Measurements from ENCODE around the gene MROH2A.

DNA sequence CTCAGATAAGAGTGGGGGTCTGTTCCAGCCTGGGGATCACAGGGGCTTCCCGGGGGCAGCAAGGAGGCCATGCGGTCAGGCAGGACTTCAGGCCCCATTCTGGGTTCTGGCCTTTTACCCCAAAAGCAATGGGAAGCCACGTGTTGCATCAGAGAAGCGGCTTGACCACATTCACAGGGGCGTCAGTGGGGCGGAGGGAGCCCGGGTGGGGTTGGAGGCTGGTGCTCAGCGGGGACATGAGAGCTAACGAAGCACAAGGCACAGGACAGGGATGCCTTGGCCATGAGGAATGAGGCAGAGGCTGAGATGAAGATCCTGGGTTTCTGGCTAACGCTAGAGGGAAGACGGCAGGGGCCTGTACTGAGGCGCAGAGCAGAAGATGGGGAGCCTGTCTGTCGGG lies 70.1 kb downstream of the MROH2A start:
- TF ChIP-seq, protein P1, sequence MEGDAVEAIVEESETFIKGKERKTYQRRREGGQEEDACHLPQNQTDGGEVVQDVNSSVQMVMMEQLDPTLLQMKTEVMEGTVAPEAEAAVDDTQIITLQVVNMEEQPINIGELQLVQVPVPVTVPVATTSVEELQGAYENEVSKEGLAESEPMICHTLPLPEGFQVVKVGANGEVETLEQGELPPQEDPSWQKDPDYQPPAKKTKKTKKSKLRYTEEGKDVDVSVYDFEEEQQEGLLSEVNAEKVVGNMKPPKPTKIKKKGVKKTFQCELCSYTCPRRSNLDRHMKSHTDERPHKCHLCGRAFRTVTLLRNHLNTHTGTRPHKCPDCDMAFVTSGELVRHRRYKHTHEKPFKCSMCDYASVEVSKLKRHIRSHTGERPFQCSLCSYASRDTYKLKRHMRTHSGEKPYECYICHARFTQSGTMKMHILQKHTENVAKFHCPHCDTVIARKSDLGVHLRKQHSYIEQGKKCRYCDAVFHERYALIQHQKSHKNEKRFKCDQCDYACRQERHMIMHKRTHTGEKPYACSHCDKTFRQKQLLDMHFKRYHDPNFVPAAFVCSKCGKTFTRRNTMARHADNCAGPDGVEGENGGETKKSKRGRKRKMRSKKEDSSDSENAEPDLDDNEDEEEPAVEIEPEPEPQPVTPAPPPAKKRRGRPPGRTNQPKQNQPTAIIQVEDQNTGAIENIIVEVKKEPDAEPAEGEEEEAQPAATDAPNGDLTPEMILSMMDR (IDR thresholded peaks at IDR 0.05), result no peak
- TF ChIP-seq EP300 (IDR thresholded peaks at IDR 0.05) (no peak), POLR2A (IDR thresholded peaks at IDR 0.05) (no peak)

Measured in tibial nerve (tissue), 4 donors.